Gastrocnemius medialis (tissue), 4 donors: ENCODE measurements around the gene SHB.

Experiments used
- CTCF ChIP-seq, 5 experiments: fragments of 450-650 bp in 3 of 5; fragments of 200-600 bp in 2 of 5; sonication (generic) in 2 of 5; IDR thresholded peaks in 4 of 5; conservative IDR thresholded peaks in 1 of 5; 1 replicate in 4 of 5; 2 replicates in 1 of 5; pipeline ENCODE4 v1.5.1; 2016 to 2019; ENCODE audit warnings: antibody characterized with exemption in 5 of 5, mild to moderate bottlenecking in 3 of 5, moderate library complexity in 3 of 5
- POLR2A ChIP-seq, 2 donors: fragments of 450-650 bp; IDR thresholded peaks; one replicate each; pipeline ENCODE4 v1.6.1; 2017; ENCODE audit warnings: antibody characterized with exemption in 2 of 2, mild to moderate bottlenecking in 2 of 2, moderate library complexity in 2 of 2

GRCh38 chr9:37870799-37871176, 198.2 kb downstream of the SHB start:
- TF ChIP-seq CTCF (IDR thresholded peaks at IDR 0.05 in 4 of 5, conservative IDR thresholded peaks at IDR 0.05 in 1 of 5) (no peak), POLR2A (IDR thresholded peaks at IDR 0.05) (no peak)
